ENCODE measurements around the gene ASPM.

ASPM gene

DNA sequence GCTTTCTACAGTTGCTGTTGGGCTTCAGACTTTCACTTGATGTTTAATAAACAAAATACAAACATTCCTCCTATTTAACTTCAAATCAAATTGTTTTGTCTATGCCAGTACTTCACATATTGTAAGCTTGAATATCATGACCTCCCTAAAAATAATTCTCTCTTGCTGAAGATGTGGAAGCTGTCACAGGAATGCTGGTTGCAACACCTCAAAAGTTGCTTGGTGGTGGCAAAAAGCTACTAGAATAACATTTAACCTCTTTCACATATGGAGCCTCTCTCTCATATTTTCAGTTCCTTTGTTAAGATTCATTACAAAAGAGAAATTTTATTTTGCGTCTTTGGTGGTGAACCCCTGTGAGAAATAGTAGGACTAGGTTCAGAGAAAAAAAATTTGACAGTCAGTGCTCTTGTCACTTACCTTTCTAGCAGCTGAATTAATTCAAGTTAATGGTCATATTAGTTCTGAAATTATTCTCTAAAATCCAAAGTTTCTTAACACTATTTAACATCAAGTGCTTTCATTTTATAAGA is 53.9 kb downstream of the ASPM start:
- TF ChIP-seq TCF4 (CRISPR knock-in tag; IDR thresholded peaks at IDR 0.05; ENCODE audit: borderline replicate concordance) (no peak), ZC3H10 (CRISPR knock-in tag; IDR thresholded peaks at IDR 0.05) (no peak), OSR1 (CRISPR knock-in tag; IDR thresholded peaks at IDR 0.05) (no peak), PPARA (CRISPR knock-in tag; IDR thresholded peaks at IDR 0.05; ENCODE audit: borderline replicate concordance) (no peak)
- TF ChIP-seq, protein P1, sequence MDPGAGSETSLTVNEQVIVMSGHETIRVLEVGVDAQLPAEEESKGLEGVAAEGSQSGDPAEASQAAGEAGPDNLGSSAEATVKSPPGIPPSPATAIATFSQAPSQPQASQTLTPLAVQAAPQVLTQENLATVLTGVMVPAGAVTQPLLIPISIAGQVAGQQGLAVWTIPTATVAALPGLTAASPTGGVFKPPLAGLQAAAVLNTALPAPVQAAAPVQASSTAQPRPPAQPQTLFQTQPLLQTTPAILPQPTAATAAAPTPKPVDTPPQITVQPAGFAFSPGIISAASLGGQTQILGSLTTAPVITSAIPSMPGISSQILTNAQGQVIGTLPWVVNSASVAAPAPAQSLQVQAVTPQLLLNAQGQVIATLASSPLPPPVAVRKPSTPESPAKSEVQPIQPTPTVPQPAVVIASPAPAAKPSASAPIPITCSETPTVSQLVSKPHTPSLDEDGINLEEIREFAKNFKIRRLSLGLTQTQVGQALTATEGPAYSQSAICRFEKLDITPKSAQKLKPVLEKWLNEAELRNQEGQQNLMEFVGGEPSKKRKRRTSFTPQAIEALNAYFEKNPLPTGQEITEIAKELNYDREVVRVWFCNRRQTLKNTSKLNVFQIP (CRISPR knock-in tag; IDR thresholded peaks at IDR 0.05; ENCODE audit: borderline replicate concordance, low read depth) = no peak
- TF ChIP-seq, protein P2, sequence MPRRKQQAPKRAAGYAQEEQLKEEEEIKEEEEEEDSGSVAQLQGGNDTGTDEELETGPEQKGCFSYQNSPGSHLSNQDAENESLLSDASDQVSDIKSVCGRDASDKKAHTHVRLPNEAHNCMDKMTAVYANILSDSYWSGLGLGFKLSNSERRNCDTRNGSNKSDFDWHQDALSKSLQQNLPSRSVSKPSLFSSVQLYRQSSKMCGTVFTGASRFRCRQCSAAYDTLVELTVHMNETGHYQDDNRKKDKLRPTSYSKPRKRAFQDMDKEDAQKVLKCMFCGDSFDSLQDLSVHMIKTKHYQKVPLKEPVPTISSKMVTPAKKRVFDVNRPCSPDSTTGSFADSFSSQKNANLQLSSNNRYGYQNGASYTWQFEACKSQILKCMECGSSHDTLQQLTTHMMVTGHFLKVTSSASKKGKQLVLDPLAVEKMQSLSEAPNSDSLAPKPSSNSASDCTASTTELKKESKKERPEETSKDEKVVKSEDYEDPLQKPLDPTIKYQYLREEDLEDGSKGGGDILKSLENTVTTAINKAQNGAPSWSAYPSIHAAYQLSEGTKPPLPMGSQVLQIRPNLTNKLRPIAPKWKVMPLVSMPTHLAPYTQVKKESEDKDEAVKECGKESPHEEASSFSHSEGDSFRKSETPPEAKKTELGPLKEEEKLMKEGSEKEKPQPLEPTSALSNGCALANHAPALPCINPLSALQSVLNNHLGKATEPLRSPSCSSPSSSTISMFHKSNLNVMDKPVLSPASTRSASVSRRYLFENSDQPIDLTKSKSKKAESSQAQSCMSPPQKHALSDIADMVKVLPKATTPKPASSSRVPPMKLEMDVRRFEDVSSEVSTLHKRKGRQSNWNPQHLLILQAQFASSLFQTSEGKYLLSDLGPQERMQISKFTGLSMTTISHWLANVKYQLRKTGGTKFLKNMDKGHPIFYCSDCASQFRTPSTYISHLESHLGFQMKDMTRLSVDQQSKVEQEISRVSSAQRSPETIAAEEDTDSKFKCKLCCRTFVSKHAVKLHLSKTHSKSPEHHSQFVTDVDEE (CRISPR knock-in tag; IDR thresholded peaks at IDR 0.05) = no peak
- ATAC-seq = no peak

DNA sequence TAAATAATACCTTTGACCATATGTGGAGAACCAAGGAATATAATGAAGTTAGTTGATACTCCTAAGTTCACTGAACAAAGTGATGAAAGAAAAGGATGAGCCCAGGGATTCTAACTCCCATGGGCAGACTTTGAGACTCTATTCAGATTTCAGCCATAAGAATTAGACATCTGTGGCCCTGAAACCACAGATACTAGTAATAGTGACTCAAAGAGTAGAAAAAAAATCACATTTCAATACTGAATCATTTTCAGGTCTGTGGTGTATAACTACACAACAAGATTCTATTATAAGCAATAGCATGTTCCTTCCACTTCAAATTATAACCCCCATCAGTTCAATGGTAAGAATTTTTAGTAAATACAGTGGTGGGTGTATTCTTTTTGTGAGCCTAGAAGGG is 63.0 kb downstream of the ASPM start:
- TF ChIP-seq, protein P3, sequence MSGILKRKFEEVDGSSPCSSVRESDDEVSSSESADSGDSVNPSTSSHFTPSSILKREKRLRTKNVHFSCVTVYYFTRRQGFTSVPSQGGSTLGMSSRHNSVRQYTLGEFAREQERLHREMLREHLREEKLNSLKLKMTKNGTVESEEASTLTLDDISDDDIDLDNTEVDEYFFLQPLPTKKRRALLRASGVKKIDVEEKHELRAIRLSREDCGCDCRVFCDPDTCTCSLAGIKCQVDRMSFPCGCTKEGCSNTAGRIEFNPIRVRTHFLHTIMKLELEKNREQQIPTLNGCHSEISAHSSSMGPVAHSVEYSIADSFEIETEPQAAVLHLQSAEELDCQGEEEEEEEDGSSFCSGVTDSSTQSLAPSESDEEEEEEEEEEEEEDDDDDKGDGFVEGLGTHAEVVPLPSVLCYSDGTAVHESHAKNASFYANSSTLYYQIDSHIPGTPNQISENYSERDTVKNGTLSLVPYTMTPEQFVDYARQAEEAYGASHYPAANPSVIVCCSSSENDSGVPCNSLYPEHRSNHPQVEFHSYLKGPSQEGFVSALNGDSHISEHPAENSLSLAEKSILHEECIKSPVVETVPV (CRISPR knock-in tag; IDR thresholded peaks at IDR 0.05) = no peak
- TF ChIP-seq BACH2 (CRISPR knock-in tag; IDR thresholded peaks at IDR 0.05; ENCODE audit: borderline replicate concordance) (no peak), ISL1 (CRISPR knock-in tag; IDR thresholded peaks at IDR 0.05) (no peak), OSR1 (CRISPR knock-in tag; IDR thresholded peaks at IDR 0.05) (no peak), SNAI2 (CRISPR knock-in tag; IDR thresholded peaks at IDR 0.05) (no peak), ZNF70 (CRISPR knock-in tag; IDR thresholded peaks at IDR 0.05) (no peak)
- TF ChIP-seq, protein P4, sequence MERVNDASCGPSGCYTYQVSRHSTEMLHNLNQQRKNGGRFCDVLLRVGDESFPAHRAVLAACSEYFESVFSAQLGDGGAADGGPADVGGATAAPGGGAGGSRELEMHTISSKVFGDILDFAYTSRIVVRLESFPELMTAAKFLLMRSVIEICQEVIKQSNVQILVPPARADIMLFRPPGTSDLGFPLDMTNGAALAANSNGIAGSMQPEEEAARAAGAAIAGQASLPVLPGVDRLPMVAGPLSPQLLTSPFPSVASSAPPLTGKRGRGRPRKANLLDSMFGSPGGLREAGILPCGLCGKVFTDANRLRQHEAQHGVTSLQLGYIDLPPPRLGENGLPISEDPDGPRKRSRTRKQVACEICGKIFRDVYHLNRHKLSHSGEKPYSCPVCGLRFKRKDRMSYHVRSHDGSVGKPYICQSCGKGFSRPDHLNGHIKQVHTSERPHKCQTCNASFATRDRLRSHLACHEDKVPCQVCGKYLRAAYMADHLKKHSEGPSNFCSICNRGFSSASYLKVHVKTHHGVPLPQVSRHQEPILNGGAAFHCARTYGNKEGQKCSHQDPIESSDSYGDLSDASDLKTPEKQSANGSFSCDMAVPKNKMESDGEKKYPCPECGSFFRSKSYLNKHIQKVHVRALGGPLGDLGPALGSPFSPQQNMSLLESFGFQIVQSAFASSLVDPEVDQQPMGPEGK (CRISPR knock-in tag; IDR thresholded peaks at IDR 0.05; ENCODE audit: borderline replicate concordance) = no peak
- no peak for ATAC-seq

DNA sequence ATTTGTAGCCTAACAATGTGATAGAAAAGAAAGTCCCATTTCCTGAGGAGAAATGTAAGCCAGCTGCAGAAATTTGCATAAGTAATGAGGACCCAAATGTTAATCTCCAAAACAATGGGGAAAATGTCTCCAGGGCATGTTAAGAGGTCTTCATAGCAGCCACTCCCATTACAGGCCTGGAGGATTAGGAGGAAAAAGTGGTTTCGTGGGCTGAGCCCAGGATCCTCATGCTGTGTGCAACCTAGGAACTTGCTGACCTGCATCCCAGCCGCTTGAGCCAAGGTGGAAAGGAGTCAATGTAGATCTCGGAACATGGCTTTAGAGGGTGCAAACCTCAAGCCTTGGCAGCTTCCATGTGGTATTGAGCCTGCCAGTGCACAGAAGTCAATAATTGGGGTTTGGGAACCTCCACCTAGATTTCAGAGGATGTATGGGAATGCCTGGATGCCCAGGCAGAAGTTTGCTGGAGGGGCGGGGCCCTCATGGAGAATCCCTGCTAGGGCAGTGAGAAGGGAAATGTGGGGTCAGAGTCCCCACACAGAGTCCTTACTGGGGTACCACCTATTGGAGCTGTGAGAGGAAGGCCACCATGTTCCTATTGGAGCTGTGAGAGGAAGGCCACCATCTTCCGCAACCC is 65.2 kb downstream of the ASPM start:
- no peak for ATAC-seq
- TF ChIP-seq ZNF70 (CRISPR knock-in tag; IDR thresholded peaks at IDR 0.05) (no peak), RARB (CRISPR knock-in tag; IDR thresholded peaks at IDR 0.05) (no peak), CSDC2 (CRISPR knock-in tag; IDR thresholded peaks at IDR 0.05) (no peak), ZFP30 (CRISPR knock-in tag; IDR thresholded peaks at IDR 0.05) (no peak), ESRRG (CRISPR knock-in tag; IDR thresholded peaks at IDR 0.05) (no peak), BACH2 (CRISPR knock-in tag; IDR thresholded peaks at IDR 0.05; ENCODE audit: borderline replicate concordance) (no peak), ZNF8 (CRISPR knock-in tag; IDR thresholded peaks at IDR 0.05) (no peak), ARNTL (CRISPR knock-in tag; IDR thresholded peaks at IDR 0.05; ENCODE audit: borderline replicate concordance, low read depth) (no peak), TOX (CRISPR knock-in tag; IDR thresholded peaks at IDR 0.05; ENCODE audit: borderline replicate concordance) (no peak), PPARA (CRISPR knock-in tag; IDR thresholded peaks at IDR 0.05; ENCODE audit: borderline replicate concordance) (no peak), ZFP3 (CRISPR knock-in tag; IDR thresholded peaks at IDR 0.05) (no peak), OSR1 (CRISPR knock-in tag; IDR thresholded peaks at IDR 0.05) (no peak), ZC3H10 (CRISPR knock-in tag; IDR thresholded peaks at IDR 0.05) (no peak), GLIS3 (CRISPR knock-in tag; IDR thresholded peaks at IDR 0.05) (no peak)
- TF ChIP-seq, protein P3 (CRISPR knock-in tag; IDR thresholded peaks at IDR 0.05) = no peak
- TF ChIP-seq, protein P1 (CRISPR knock-in tag; IDR thresholded peaks at IDR 0.05; ENCODE audit: borderline replicate concordance, low read depth) = no peak
- TF ChIP-seq, protein P4 (CRISPR knock-in tag; IDR thresholded peaks at IDR 0.05; ENCODE audit: borderline replicate concordance) = no peak

Data from SK-N-SH treated with all-trans-retinoic acid at 6 μM for 48 hours (cell line).